Right lobe of liver (tissue), 4 donors: ENCODE measurements around the gene HTR5A.

ENCODE experiments used
- POLR2A ChIP-seq: fragments of 450-650 bp; IDR thresholded peaks from one replicate; pipeline ENCODE4 v1.6.1; 2017; ENCODE audit warnings: antibody characterized with exemption, mild to moderate bottlenecking
- TF ChIP-seq, protein P1 (sequence below), 4 donors: fragments of 200-600 bp in 3 of 4; fragments of 450-650 bp in 1 of 4; IDR thresholded peaks; one replicate each; pipeline versions ENCODE4 v1.5.1 to v1.8.0; 2016 to 2022; ENCODE audit warnings: antibody characterized with exemption in 4 of 4, mild to moderate bottlenecking in 2 of 4
- donor health status: DM: no; HTN: no; CAD: no.
- donor health status: DM: no; HTN: no; CAD: no.
- donor health status: DM: no; HTN: yes; CAD: no.

DNA sequence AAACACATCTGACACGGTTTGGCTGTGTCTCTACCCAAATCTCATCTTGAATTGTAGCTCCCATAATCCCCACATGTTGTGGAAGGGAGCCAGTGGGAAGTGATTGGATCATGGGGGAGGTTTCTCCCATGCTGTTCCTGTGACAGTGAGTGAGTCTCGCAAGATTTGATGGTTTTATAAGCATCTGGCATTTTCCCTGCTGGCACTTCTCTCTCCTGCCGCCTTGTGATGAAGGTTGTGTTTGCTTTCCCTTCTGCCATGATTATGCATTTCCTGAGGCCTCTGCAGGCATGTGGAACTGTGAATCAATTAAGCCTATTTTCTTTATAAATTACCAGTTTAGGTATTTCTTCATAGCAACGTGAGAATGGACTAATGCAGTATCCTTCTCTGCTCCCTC, 5.9 kb upstream of the HTR5A start:
- TF ChIP-seq, protein P1, sequence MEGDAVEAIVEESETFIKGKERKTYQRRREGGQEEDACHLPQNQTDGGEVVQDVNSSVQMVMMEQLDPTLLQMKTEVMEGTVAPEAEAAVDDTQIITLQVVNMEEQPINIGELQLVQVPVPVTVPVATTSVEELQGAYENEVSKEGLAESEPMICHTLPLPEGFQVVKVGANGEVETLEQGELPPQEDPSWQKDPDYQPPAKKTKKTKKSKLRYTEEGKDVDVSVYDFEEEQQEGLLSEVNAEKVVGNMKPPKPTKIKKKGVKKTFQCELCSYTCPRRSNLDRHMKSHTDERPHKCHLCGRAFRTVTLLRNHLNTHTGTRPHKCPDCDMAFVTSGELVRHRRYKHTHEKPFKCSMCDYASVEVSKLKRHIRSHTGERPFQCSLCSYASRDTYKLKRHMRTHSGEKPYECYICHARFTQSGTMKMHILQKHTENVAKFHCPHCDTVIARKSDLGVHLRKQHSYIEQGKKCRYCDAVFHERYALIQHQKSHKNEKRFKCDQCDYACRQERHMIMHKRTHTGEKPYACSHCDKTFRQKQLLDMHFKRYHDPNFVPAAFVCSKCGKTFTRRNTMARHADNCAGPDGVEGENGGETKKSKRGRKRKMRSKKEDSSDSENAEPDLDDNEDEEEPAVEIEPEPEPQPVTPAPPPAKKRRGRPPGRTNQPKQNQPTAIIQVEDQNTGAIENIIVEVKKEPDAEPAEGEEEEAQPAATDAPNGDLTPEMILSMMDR (IDR thresholded peaks at IDR 0.05) = no peak
- no peak for TF ChIP-seq POLR2A
